Measurements from ENCODE around the gene CERS3.

The CERS3 gene

GRCh38 chr15:100516643-100517512, 11.9 kb downstream of the CERS3 start:
- H3K4me1 ChIP-seq = peaks cover 24% of the 10 kb centered on the region
- no peaks in the 10 kb centered on the region for H3K36me3 ChIP-seq
- H3K9me3 ChIP-seq = no peaks in the 10 kb centered on the region
- no peak overlapping the region for H3K4me2 ChIP-seq
- H3K4me3 ChIP-seq = no peak overlapping the region
- H3K27me3 ChIP-seq = no peaks in the 10 kb centered on the region
- no peaks in the 10 kb centered on the region for H4K20me1 ChIP-seq
- no peak for TF ChIP-seq Cebpa-rat (IDR thresholded peaks at IDR 0.05)
- H3K27ac ChIP-seq = no peak overlapping the region
- no peak overlapping the region for H3K9ac ChIP-seq

- no peak overlapping the region for H3K9ac ChIP-seq
- peaks cover 26% of the 10 kb centered on the region for H3K4me1 ChIP-seq
- H3K27ac ChIP-seq = no peak overlapping the region
- no peak overlapping the region for H3K4me2 ChIP-seq
- TF ChIP-seq Cebpa-rat (IDR thresholded peaks at IDR 0.05) = no peak
- no peaks in the 10 kb centered on the region for H3K36me3 ChIP-seq
- no peaks in the 10 kb centered on the region for H4K20me1 ChIP-seq
- no peaks in the 10 kb centered on the region for H3K27me3 ChIP-seq
- no peak overlapping the region for H3K4me3 ChIP-seq
- no peaks in the 10 kb centered on the region for H3K9me3 ChIP-seq
Observed at GRCh38 chr15:100515758-100516157, 13.0 kb downstream of the CERS3 start.

GRCh38 chr15:100508641-100509300, 20.0 kb downstream of the CERS3 start:
- Histone ChIP-seq H3K9me3 (no peaks in the 10 kb centered on the region), H3K9ac (no peak overlapping the region), H3K27me3 (no peaks in the 10 kb centered on the region), H3K4me3 (no peak overlapping the region), H3K36me3 (no peaks in the 10 kb centered on the region), H3K27ac (no peak overlapping the region), H4K20me1 (no peaks in the 10 kb centered on the region), H3K4me1 (peaks cover 14% of the 10 kb centered on the region), H3K4me2 (no peak overlapping the region)
- TF ChIP-seq Cebpa-rat (IDR thresholded peaks at IDR 0.05) = no peak

- Histone ChIP-seq H3K27ac (no peak overlapping the region), H3K9ac (no peak overlapping the region), H4K20me1 (no peaks in the 10 kb centered on the region), H3K36me3 (no peaks in the 10 kb centered on the region), H3K27me3 (no peaks in the 10 kb centered on the region), H3K4me1 (no peaks in the 10 kb centered on the region), H3K4me3 (no peak overlapping the region), H3K4me2 (no peak overlapping the region), H3K9me3 (no peaks in the 10 kb centered on the region)
- no peak for TF ChIP-seq Cebpa-rat (IDR thresholded peaks at IDR 0.05)
Observed at GRCh38 chr15:100502651-100503050, 26.1 kb downstream of the CERS3 start.

- Histone ChIP-seq H3K27me3 (no peaks in the 10 kb centered on the region), H3K4me3 (no peak overlapping the region), H3K27ac (no peak overlapping the region), H3K36me3 (no peaks in the 10 kb centered on the region), H3K4me1 (no peaks in the 10 kb centered on the region), H4K20me1 (no peaks in the 10 kb centered on the region), H3K9ac (no peak overlapping the region), H3K9me3 (no peaks in the 10 kb centered on the region), H3K4me2 (no peak overlapping the region)
- no peak for TF ChIP-seq Cebpa-rat (IDR thresholded peaks at IDR 0.05)
Observed at GRCh38 chr15:100501117-100501516, 27.6 kb downstream of the CERS3 start.

- H3K36me3 ChIP-seq = no peaks in the 10 kb centered on the region
- no peaks in the 10 kb centered on the region for H3K27me3 ChIP-seq
- H3K4me1 ChIP-seq = no peaks in the 10 kb centered on the region
- no peak overlapping the region for H3K9ac ChIP-seq
- no peak overlapping the region for H3K4me2 ChIP-seq
- H3K4me3 ChIP-seq = no peak overlapping the region
- TF ChIP-seq Cebpa-rat (IDR thresholded peaks at IDR 0.05) = no peak
- H3K27ac ChIP-seq = no peak overlapping the region
- H4K20me1 ChIP-seq = no peaks in the 10 kb centered on the region
- no peaks in the 10 kb centered on the region for H3K9me3 ChIP-seq
Observed at GRCh38 chr15:100500226-100500990, 28.3 kb downstream of the CERS3 start.

- TF ChIP-seq Cebpa-rat (IDR thresholded peaks at IDR 0.05) = no peak
- Histone ChIP-seq H3K36me3 (no peaks in the 10 kb centered on the region), H3K4me2 (no peak overlapping the region), H3K9ac (no peak overlapping the region), H3K27ac (no peak overlapping the region), H3K9me3 (no peaks in the 10 kb centered on the region), H3K27me3 (no peaks in the 10 kb centered on the region), H3K4me1 (no peaks in the 10 kb centered on the region), H3K4me3 (no peak overlapping the region), H4K20me1 (no peaks in the 10 kb centered on the region)
Observed at GRCh38 chr15:100495861-100496260, 32.9 kb downstream of the CERS3 start.

GRCh38 chr15:100493213-100493612, 35.5 kb downstream of the CERS3 start:
- Histone ChIP-seq H3K9ac (no peak overlapping the region), H4K20me1 (no peaks in the 10 kb centered on the region), H3K9me3 (no peaks in the 10 kb centered on the region), H3K4me3 (no peak overlapping the region), H3K4me2 (no peak overlapping the region), H3K27ac (no peak overlapping the region), H3K4me1 (no peaks in the 10 kb centered on the region), H3K36me3 (no peaks in the 10 kb centered on the region), H3K27me3 (no peaks in the 10 kb centered on the region)
- TF ChIP-seq Cebpa-rat (IDR thresholded peaks at IDR 0.05) = no peak

GRCh38 chr15:100484443-100484842, 44.3 kb downstream of the CERS3 start:
- H3K4me2 ChIP-seq = no peak overlapping the region
- H3K4me1 ChIP-seq = no peaks in the 10 kb centered on the region
- no peaks in the 10 kb centered on the region for H3K27me3 ChIP-seq
- no peak overlapping the region for H3K27ac ChIP-seq
- peaks cover 4% of the 10 kb centered on the region for H3K9me3 ChIP-seq
- H3K9ac ChIP-seq = no peak overlapping the region
- no peaks in the 10 kb centered on the region for H4K20me1 ChIP-seq
- H3K36me3 ChIP-seq = no peaks in the 10 kb centered on the region
- no peak overlapping the region for H3K4me3 ChIP-seq
- TF ChIP-seq Cebpa-rat (IDR thresholded peaks at IDR 0.05) = no peak

GRCh38 chr15:100483370-100483769, 45.4 kb downstream of the CERS3 start:
- Histone ChIP-seq H3K9ac (no peak overlapping the region), H3K36me3 (no peaks in the 10 kb centered on the region), H4K20me1 (no peaks in the 10 kb centered on the region), H3K4me1 (no peaks in the 10 kb centered on the region), H3K27me3 (no peaks in the 10 kb centered on the region), H3K4me3 (no peak overlapping the region), H3K27ac (no peak overlapping the region), H3K9me3 (peaks cover 15% of the 10 kb centered on the region), H3K4me2 (no peak overlapping the region)
- TF ChIP-seq Cebpa-rat (IDR thresholded peaks at IDR 0.05) = no peak
